ENCODE data around the gene PHACTR1.

Gene PHACTR1

GRCh38 chr6:13038315-13038714, 321.7 kb downstream of the PHACTR1 start:
- FAIRE-seq: no peak

GRCh38 chr6:13038741-13039190, 322.2 kb downstream of the PHACTR1 start:
- no peak for FAIRE-seq

GRCh38 chr6:13044390-13044789, 327.8 kb downstream of the PHACTR1 start:
- no peak for FAIRE-seq

GRCh38 chr6:13044896-13045295, 328.3 kb downstream of the PHACTR1 start:
- no peak for FAIRE-seq

GRCh38 chr6:13045676-13046075, 329.1 kb downstream of the PHACTR1 start:
- no peak for FAIRE-seq

GRCh38 chr6:13046084-13046483, 329.5 kb downstream of the PHACTR1 start:
- FAIRE-seq: no peak

GRCh38 chr6:13048113-13048512, 331.5 kb downstream of the PHACTR1 start:
- no peak for FAIRE-seq

GRCh38 chr6:13049666-13050254, 333.2 kb downstream of the PHACTR1 start:
- no peak for FAIRE-seq

GRCh38 chr6:13053006-13053461, 336.5 kb downstream of the PHACTR1 start:
- no peak for FAIRE-seq

GRCh38 chr6:13058051-13058450, 341.5 kb downstream of the PHACTR1 start:
- no peak for FAIRE-seq

GRCh38 chr6:13059026-13059425, 342.5 kb downstream of the PHACTR1 start:
- FAIRE-seq: no peak

GRCh38 chr6:13063300-13063918, 346.8 kb downstream of the PHACTR1 start:
- FAIRE-seq: no peak

- FAIRE-seq: no peak
Observed at GRCh38 chr6:13065581-13065980, 349.0 kb downstream of the PHACTR1 start.

GRCh38 chr6:13066050-13066449, 349.5 kb downstream of the PHACTR1 start:
- no peak for FAIRE-seq

GRCh38 chr6:13066820-13067219, 350.3 kb downstream of the PHACTR1 start:
- no peak for FAIRE-seq

GRCh38 chr6:13068586-13069210, 352.1 kb downstream of the PHACTR1 start:
- FAIRE-seq: no peak

- no peak for FAIRE-seq
Observed at GRCh38 chr6:13071550-13072345, 355.2 kb downstream of the PHACTR1 start.

GRCh38 chr6:13072686-13073347, 356.2 kb downstream of the PHACTR1 start:
- no peak for FAIRE-seq

- FAIRE-seq: no peak
Observed at GRCh38 chr6:13074415-13075140, 358.0 kb downstream of the PHACTR1 start.

GRCh38 chr6:13075141-13075845, 358.7 kb downstream of the PHACTR1 start:
- FAIRE-seq: no peak

GRCh38 chr6:13076575-13076974, 360.0 kb downstream of the PHACTR1 start:
- FAIRE-seq: no peak

GRCh38 chr6:13077117-13077516, 360.6 kb downstream of the PHACTR1 start:
- no peak for FAIRE-seq

All from islet of Langerhans (tissue), 1 donor.